HG03575 (cell line): Measurements from ENCODE around the gene GNAO1.

Experiments
- ATAC-seq: cut with Tn5 transposase; IDR thresholded peaks from one replicate; pipeline ENCODE4 v1.9.1; 2021; ENCODE audit not compliant: unreplicated experiment, insufficient number of reproducible peaks, low FRiP score; ENCODE audit errors: extremely low read depth

GNAO1 gene

GRCh38 chr16:56300891-56301850 is 109.9 kb downstream of the GNAO1 start:
- no peak for ATAC-seq

- no peak for ATAC-seq
These were observed 111.2 kb downstream of the GNAO1 start for GRCh38 chr16:56302506-56302905.

GRCh38 chr16:56303066-56303715 is 111.9 kb downstream of the GNAO1 start:
- ATAC-seq = no peak

- no peak for ATAC-seq
These were observed 112.6 kb downstream of the GNAO1 start for GRCh38 chr16:56303880-56304279.

GRCh38 chr16:56305956-56306565 is 114.8 kb downstream of the GNAO1 start:
- no peak for ATAC-seq

GRCh38 chr16:56306690-56307533 is 115.6 kb downstream of the GNAO1 start:
- ATAC-seq = no peak

GRCh38 chr16:56307534-56307873 is 116.2 kb downstream of the GNAO1 start:
- ATAC-seq = no peak

- no peak for ATAC-seq
These were observed 117.7 kb downstream of the GNAO1 start for GRCh38 chr16:56309008-56309407.

GRCh38 chr16:56310690-56311089 is 119.4 kb downstream of the GNAO1 start:
- ATAC-seq = no peak

- ATAC-seq = no peak
These were observed 120.1 kb downstream of the GNAO1 start for GRCh38 chr16:56311208-56312027.

- no peak for ATAC-seq
These were observed 120.7 kb downstream of the GNAO1 start for GRCh38 chr16:56312028-56312300.

- no peak for ATAC-seq
These were observed 121.3 kb downstream of the GNAO1 start for GRCh38 chr16:56312556-56312955.

- no peak for ATAC-seq
These were observed 123.1 kb downstream of the GNAO1 start for GRCh38 chr16:56314244-56314850.

GRCh38 chr16:56315955-56316354 is 124.7 kb downstream of the GNAO1 start:
- ATAC-seq = no peak

GRCh38 chr16:56316545-56316944 is 125.3 kb downstream of the GNAO1 start:
- ATAC-seq = no peak

GRCh38 chr16:56317998-56318826 is 126.9 kb downstream of the GNAO1 start:
- no peak for ATAC-seq

GRCh38 chr16:56318827-56319140 is 127.5 kb downstream of the GNAO1 start:
- no peak for ATAC-seq

GRCh38 chr16:56319376-56319775 is 128.1 kb downstream of the GNAO1 start:
- no peak for ATAC-seq
